ENCODE measurements around the gene ZNF14.
"Not testable (repeated sequence)": the region's sequence is repeated elsewhere in the genome, so short reads cannot be mapped to it uniquely, and the experiment has no call there.

The ZNF14 gene
- 1.5 to 8.1 (median 4.0) reads per million in 17 experiments for total RNA-seq

DNA sequence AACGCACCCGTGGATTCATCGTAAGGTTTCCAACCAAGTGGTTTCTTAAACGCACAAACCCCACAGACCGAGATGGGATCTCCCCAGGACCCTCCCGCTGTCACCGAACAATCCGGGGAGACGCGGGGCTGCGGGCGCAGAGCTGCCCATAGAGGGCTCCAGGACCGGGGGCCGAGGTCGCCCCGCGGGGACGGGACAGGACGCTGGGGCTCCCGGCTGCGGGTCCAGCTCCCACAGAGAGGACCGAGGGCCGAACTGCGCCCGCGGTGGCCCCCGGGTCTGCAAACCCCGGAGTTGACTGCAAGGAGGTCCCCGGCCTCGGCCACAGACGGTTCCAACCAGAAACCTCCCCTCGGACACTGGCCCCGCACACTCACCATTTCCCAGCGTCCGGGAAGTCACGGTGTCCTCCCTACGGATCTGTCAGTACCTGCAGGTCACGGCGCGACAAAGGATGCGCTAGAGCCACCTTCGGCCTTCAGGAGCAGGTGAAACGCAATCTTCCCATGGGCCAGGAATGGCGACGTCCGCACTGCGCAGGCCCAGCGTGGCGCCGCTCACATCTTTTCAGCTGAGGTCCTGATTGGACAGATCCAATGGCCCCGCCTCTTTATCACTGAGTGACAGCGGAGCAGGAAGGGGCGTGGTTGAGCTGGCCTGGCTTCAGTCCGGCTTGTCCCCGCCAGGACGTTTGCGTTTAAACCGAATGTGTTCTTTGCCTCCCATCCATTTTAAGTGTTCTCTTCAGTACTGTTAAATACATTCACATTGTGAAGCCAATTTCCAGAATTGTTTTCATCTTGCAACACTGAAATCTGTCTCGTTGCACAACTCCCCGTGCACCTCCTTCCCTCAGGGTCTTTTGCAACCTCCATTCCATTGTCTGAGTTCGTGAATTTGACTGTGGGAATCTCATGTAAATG is at the start of gene ZNF14:
TSS of gene ZNF14 (minus strand) at position 534 of the 923 bp plus-strand sequence. CDS start at position 380, 154 bp downstream.
- peak; percentile 93 to 96 (median 94) for DNase-seq

DNA sequence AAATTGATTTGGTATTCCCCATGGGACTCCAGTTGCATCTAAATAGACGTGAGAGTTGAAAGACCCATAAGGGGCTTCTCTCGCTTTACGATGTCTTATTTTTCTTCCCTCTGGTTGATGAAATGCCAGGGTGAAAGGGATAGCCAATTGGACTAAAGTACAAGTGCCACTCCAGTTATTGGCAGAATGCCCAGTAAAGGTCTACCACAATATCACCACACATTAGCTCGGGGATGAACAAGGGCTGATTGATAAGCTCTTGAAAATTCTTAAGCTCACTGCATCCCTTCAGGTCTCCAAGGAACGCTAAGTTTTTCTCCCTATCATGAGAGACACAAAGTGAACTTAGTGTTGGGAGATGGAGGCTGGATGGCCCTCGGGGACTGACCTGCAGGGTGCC is 48.9 kb upstream of the ZNF14 start:
- DNase-seq = not testable (repeated sequence)

DNA sequence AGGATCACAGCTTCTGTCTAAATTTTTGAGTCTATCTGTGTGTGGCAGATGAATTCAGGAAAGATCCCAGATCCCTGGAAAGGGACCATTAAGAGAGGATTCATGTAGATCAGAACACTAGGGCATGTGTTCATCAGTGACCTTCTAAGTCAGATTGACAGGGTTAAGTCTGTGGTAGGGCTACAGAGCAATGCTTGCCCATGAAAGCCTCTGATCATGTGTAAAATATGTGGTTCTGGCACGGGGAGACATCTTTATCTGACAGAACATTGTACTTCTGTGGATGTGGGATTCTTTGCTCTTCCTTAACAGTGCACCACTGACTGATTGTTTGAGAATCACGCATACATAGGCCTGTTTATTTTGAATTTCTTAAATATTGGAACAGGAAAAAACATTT is 45.8 kb upstream of the ZNF14 start:
- no peak for DNase-seq

DNA sequence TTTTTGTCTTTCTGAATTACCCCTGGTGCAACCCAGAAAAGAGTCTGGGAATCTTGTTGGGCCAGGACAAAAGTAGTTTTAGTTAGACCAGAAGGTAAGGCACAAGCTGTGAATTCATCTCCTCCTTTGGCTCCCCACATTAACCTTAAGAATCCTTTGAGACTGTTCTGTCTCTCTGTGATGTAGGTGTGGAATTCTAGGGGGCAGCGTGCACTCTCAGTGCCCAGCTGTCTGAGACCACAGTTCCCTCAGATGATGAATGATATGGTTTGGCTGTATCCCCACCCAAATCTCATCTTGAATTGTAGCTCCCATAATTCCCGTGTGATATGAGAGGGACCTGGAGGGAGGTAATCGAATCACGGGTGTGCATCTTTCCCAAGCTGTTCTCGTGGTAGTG is 44.8 kb upstream of the ZNF14 start:
- no peak for DNase-seq

DNA sequence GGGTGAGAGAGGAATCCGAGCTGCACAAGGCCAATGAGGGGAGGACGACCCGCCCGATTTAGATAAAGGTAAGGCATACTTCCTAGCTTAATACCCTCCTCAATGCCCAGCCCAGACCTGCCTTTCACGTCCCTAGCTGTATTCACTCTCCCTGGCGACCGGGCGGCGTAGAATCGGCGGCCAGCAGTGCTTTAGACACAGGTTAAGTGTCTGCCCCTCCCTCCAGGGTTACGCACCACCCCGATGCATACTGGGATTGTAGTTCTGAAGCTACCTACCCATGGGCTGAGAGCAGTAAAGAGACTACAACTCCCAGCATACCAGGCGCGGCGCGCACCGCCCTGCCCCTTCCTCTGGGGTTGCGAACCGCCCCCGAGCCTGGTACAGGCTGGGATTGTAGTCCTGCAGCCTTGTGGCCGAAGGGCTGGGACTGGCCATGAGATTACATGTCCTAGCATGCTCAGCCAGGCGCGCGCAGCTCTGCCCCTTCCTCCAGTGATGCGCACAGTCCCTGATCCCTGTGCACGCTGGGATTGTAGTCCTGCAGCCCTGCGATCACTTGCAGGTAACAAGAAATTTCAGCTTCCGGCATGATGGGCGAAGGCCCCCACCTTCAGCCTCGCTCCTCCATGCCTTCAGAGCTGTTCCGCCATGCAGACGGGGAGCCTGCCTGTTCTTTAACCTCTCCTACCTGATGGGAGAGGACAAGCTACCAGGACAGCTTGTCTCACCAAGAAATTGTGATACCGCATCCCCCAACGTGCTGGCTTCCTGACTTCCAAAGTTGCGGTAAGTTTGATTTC is 43.5 kb upstream of the ZNF14 start:
- DNase-seq = peak; percentile 96 to 98 (median 97)

DNA sequence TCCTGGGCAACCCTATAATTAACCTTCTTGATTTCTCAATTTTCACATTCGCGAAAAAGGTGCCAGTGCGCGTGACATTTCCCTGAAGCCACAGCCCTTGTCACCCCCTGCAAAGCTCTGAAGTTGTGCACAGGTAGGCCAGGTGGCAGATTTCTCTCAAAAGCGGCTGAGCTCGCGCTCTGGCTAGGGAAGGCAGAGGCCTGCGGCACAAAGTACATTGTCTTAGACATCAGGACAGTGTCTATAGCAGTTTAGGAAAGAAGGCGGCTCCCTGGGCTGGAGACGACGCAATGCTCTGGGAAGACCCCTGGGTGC is 42.9 kb upstream of the ZNF14 start:
- DNase-seq = no peak

DNA sequence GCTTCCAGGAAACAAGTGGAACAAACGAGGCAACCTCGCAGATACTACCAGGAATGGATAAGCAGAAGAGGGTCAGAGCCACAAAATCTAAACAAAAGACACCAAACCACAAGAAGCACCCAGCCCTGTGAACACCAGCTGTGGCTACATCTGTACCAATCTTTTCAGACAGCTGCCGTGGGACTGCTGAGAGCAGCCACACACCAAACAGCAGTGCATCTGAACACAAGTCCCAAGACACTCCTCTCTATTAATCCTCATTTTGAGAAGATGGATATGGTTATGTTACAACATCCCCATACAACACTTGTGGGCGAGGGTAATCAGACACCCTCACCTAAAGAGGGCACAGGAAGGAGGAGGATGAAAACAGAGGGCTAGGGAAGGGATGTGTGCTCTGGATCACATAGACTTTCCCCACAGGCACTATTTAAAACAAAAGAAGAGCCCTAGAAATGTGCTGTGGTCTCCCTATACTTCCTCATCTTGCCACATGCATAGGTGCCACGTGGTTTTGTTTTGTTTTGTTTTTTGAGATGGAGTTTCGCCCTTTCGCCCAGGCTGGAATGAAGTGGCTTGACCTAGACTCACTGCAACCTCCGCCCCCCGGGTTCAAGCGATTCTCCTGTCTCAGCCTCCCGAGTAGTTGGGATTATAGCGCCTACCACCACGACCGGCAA is 41.6 kb upstream of the ZNF14 start:
- DNase-seq = no peak

DNA sequence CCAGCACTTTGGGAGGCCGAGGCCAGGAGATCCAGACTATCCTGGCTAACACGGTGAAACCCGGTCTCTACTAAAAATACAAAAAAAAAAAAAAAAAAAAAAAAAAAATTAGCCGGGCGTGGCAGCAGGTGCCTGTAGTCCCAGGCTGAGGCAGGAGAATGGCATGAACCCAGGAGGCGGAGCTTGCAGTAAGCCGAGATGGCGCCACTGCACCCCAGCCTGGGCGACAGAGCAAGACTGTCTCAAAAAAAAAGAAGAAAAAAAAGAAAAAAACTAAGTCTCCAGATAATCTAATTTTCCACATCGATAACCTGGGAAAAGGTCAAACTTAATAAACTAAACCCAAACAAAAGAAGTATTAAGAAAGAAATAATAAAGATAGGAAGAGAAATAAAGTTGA is 39.1 kb upstream of the ZNF14 start:
- DNase-seq = not testable (repeated sequence)

DNA sequence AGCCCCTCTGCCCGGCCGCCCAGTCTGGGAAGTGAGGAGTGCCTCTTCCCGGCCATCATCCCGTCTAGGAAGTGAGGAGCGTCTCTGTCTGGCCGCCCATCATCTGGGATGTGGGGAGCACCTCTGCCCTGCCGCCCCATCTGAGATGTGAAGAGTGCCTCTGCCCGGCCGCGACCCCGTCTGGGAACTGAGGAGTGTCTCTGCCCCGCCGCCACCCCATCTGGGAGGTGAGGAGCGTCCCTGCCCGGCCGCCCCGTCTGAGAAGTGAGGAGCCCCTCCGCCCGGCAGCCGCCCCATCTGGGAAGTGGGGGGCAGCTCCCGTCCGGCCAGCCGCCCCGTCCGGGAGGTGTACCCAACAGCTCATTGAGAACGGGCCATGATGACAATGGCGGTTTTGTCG is 37.1 kb upstream of the ZNF14 start:
- not testable (repeated sequence) for DNase-seq

DNA sequence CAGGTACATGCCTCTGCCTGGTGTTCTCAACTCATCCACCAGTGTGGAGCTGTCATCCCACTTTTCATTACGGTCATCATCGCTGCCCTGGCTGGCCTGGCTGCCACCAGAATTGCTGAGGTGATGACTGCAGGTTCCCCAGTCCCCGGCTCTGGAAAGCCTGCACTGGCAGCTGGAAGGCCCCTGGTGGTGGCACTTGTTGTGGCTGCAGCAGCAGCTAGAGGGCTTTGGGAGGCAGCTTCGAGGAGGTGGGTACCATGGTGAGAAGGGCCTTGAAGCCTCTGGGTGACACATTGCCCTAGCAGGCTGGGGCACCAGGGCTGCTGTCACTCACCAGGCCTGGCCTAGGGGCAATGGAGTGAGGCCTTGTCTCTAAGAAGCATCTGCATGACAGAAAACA is 25.3 kb upstream of the ZNF14 start:
- DNase-seq = no peak

DNA sequence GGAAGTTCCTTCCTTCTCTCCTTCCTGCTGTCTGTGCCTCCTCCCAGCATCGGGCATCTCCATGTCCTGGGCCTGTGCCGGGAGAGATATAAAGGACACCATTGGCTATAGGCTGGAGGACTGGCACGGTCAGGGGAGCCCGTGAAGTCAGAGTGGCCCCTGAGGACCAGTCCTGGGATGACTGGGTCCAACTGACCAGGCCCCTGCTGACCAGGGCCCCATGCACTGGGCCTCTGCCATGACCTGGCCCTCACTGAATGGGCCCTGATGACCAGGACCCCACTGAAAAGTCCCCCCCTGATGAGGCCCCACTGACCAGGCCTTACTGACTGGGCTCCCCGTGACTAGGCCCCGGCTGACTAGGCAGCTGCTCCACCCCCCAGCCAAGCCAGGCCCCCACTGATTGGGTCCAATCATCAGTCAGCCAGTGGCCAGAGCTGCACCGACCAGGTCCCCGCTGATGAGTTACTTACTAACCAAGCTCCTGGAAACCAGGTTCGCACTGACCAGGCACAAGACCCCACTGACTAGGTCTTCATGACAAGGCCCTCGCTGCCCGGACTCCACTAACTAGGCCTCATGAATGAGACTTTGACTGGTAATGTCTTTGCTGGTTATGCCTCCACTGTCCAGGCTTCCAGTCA is 20.0 kb upstream of the ZNF14 start:
- DNase-seq = no peak

DNA sequence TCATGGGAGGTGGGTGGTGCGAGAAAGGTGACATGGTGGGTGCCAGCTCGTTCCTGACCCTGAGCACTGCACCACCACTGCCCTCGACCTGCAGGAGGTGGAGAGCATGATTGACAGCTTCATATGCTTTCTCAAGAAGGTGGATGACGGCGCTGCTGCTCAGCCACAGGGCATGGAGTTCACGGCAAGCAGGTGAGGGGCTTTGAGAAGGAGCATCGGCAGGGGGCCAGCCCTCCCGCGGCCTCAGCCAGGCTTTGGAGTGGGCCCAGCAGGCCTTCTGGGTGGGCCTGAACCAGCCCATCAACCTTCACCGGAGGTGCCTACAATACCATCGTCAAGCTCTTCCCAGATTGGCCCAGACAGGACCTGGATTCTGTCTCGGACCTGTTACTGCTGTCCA is 18.9 kb upstream of the ZNF14 start:
- DNase-seq = no peak

DNA sequence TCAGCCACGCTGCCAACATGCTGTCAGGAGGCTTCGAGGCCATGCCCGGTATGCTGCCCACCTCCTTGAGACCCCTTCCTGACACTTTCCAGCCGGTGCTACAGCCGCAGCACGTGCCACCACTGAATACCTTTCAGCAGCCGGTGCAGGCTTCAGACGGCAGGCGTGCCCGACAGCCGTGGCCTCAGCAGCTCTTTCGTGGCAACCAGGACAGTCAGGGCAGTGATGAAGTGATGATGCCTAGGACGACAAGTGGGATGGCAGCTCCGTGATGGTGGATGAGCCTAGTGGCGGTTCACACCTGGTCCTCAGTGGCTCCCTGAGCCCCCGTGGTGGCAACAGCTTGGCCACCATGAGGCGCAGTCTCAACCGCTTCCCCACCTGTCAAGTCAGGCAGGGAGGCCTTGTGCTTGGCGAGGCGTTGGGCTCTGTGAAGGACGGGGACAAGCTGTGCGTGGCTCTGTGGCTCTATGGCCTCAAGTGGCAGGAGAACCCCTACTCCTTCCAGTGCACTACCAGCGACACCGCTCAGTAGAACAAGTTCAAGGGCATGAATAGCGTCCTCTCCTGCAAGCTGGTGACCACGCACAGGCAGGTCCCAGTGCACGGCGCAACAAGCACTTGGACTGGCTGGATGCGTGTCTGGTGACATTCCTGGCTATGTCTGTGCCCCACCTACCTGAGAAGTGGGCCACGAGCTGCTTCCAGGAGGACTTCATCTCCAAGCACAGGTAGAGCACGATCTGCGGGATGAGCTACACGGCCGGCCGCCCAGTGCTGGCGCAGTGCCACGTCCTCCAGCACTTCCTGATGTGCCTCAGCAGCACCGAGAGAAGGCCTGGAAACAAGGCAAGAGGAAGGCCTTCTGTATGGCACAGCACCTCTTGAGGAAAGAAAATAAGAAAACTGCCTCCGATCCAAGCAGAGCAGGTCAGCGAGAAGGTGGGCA is 18.2 kb upstream of the ZNF14 start:
- no peak for DNase-seq

DNA sequence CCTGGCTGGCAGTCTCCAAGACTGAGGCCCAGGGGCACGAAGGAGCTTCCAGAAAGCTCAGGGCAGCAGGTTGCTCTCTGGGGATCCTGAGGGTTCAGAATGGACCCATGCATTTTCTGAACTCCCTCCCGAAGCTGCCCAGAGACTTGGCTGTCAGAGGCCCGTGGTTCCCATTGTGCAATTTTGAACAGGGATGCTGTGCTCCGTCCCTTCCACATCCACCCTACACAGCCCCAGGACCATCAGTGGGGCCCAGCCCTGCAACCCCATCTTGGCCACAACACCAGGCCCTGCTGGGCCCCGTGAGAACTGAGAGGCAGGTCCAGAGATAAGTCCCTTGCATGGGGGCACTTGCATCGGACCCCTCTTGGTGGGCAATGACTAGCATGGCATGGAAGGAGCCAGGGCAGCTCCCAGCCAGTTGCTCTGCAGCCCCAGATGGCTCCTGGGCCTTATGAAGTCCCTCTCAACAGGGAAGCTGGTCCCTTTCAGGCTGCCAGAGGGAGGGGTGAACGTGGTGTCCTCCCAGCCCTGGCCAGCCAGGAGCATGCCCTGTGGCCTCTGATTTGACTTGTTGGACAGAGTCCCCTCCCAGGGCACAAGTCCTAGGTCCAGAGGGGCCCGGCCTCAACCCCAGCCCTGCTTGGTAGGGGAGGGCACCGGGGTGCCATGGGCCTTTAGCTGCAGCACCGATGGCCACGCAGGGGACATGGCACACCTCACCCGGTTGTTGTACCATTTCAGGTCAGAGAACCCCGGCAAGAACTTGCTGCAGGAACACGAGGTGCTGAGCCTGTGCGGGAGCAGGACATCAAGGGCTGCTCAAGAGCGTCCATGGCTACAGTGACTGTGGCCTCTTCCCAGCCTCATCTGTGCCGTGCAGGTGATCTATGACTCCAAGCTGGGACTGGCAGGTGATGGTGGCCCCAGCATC is 17.3 kb upstream of the ZNF14 start:
- DNase-seq = no peak

DNA sequence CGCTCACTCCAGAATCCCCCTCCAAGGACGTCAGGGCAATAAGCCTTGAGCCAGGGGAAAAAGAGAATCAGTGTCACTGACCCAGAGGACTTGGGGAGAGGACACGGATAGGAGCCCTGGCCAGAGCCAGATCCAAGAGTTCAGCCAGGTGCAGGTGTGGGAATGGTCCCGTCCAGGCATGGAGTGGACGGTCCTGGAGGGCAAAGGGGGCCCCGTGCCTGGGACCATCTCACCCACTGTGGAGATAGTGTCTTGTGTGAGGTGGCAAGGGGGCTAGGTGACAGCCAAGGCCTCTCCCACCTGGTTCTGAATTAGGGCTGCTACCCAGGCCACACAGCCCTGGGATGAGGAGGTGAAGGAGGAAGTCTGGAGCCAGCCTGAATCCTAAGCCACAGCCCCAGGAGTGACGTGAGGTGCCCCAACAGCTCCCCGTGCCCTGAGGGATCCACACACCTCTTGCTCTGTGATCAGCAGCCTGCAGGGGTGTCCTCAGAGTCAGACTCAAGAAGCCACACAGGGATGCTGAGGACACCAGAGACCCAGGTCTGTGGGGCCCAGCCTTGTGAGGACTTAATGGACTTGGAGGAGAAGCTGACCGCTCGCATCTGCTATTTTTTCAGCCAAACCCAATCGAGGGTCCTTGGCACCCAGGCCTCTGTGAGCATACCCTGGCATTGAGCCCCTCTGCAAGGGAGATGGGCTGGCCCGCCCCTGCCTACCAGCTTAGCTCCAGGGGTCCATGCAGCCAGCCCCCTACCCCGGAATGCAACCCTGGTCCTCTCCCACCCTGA is 16.4 kb upstream of the ZNF14 start:
- DNase-seq = no peak

DNA sequence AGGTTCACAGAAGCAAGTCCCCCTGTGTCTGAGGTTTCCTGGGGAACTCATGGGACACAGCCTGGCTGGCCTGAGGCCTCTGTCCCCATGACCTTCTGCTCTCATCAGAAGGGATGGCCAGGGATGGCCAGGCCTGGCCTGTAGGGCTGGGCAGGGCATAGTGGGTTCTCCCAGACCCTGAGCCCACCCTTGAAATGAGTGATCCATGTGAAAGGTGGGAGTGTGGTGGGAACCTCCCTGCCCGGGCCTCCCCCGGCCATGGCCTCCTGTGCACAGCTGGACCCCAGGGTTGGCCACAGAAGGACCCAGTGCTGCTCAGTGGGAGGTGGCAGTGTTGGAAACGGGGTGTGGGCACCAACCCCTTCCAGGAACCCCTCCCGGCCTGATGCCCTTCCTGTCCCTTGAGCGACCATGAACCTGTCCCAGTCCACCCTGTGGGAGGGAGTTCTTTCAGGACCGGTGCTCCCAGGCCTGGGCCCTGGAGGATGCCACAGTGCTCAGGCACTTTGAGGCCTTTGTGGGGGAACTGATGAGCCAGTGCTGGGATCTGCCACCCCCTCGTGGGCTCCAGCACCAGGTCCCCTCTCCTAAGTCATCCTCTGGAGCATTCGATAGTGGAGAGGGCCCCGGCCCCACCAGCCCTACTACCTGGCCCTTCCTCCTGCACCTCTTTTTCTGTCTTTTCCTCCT is 15.5 kb upstream of the ZNF14 start:
- DNase-seq = no peak

DNA sequence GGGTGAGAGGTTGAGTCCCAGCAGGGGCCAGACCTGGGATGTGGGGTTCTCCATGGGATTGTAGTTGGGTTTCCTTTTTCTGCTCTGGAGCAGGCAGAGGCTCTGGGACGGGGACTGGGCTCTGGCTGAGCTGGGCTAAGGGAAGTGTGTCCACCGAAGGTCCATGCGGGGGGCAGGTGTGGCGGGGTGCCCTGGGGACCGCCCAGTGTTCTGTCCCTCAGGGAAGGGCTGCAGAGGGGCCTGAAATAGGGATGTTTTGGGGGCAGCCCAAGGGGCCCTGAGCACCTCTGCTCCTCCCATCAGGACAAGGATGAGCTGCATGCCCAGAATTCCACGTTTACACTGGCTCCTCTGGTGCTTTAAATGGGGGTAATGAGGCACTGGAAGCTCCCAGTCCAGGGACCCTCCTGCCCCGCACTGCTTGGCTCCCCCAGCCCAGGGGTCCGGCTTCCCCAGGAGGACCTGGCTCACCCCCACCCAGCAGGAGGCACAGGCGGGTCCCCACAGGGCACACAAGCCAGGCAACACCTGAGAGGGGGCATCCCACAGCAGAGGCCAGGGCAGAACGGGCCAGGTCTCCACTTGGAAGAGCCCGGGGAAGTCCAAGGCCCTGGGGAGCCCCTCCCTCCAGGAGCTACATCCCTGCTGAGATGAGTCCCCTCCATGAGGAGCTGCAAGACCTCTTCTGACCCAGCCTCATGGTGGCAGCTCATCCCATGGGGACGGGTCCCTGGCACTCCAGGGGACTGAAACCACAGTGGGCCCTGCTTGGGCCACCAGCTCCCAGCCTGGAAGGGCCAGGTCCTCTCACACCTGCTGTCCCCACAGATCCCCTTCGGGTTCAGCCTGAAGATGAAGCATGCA is 14.7 kb upstream of the ZNF14 start:
- no peak for DNase-seq
